Measurements from ENCODE around the gene MBTPS1.
"Not testable (repeated sequence)": the region's sequence is repeated elsewhere in the genome, so short reads cannot be mapped to it uniquely, and the experiment has no call there.

The MBTPS1 gene

GRCh38 chr16:84115919-84116719, 623 bp downstream of the MBTPS1 start:
- peak; percentile 14 for ATAC-seq
- TF ChIP-seq ZNF8 (CRISPR knock-in tag; IDR thresholded peaks at IDR 0.05): peak; percentile 33; the same call in 1 of the 2 replicates
- TF ChIP-seq, protein P1, sequence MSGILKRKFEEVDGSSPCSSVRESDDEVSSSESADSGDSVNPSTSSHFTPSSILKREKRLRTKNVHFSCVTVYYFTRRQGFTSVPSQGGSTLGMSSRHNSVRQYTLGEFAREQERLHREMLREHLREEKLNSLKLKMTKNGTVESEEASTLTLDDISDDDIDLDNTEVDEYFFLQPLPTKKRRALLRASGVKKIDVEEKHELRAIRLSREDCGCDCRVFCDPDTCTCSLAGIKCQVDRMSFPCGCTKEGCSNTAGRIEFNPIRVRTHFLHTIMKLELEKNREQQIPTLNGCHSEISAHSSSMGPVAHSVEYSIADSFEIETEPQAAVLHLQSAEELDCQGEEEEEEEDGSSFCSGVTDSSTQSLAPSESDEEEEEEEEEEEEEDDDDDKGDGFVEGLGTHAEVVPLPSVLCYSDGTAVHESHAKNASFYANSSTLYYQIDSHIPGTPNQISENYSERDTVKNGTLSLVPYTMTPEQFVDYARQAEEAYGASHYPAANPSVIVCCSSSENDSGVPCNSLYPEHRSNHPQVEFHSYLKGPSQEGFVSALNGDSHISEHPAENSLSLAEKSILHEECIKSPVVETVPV (CRISPR knock-in tag; IDR thresholded peaks at IDR 0.05): no peak
- TF ChIP-seq ESRRG (CRISPR knock-in tag; IDR thresholded peaks at IDR 0.05): no peak

GRCh38 chr16:84111949-84112348, 4.8 kb downstream of the MBTPS1 start:
- not testable (repeated sequence) for ATAC-seq

DNA sequence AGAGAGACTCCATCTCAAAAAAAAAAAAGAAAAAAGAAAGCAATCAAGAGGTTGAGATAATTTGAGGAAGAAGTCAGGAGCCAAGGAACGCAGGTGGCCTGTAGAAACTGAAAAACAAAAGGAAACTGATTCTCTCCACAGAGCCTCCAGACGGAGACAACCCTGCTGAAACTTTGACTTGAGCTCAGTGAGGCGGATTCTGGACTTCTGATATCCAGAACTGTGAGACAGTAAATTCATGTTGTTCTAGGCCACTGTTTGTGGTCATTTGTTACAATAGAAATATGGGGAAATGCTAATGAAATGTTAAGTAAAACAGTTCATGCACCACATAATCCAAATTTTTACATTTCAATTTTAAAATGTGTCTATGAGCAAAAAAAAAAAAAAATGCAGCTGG, 5.2 kb downstream of the MBTPS1 start:
- no peak for ATAC-seq
- TF ChIP-seq ZFP3 (CRISPR knock-in tag; IDR thresholded peaks at IDR 0.05) (no peak), ZNF565 (CRISPR knock-in tag; conservative IDR thresholded peaks at IDR 0.05; ENCODE audit: low read depth) (no peak), CSDC2 (CRISPR knock-in tag; IDR thresholded peaks at IDR 0.05) (no peak), BACH2 (CRISPR knock-in tag; IDR thresholded peaks at IDR 0.05; ENCODE audit: borderline replicate concordance) (no peak), PATZ1 (CRISPR knock-in tag; IDR thresholded peaks at IDR 0.05; ENCODE audit: borderline replicate concordance) (no peak), ESRRG (CRISPR knock-in tag; IDR thresholded peaks at IDR 0.05) (no peak), SNAI2 (CRISPR knock-in tag; IDR thresholded peaks at IDR 0.05) (no peak), TOX (CRISPR knock-in tag; IDR thresholded peaks at IDR 0.05; ENCODE audit: borderline replicate concordance) (no peak), ARNTL (CRISPR knock-in tag; IDR thresholded peaks at IDR 0.05; ENCODE audit: borderline replicate concordance, low read depth) (no peak), ISL1 (CRISPR knock-in tag; IDR thresholded peaks at IDR 0.05) (no peak), GLIS3 (CRISPR knock-in tag; IDR thresholded peaks at IDR 0.05) (no peak), POU6F1 (CRISPR knock-in tag; IDR thresholded peaks at IDR 0.05; ENCODE audit: borderline replicate concordance, low read depth) (no peak), OSR1 (CRISPR knock-in tag; IDR thresholded peaks at IDR 0.05) (no peak)
- TF ChIP-seq, protein P1 (CRISPR knock-in tag; IDR thresholded peaks at IDR 0.05): no peak

GRCh38 chr16:84110527-84110926, 6.2 kb downstream of the MBTPS1 start:
- no peak for ATAC-seq
- no peak for TF ChIP-seq SNAI2 (CRISPR knock-in tag; IDR thresholded peaks at IDR 0.05)
- no peak for TF ChIP-seq ZNF565 (CRISPR knock-in tag; conservative IDR thresholded peaks at IDR 0.05; ENCODE audit: low read depth)
- TF ChIP-seq ZFP3 (CRISPR knock-in tag; IDR thresholded peaks at IDR 0.05): no peak
- no peak for TF ChIP-seq OSR1 (CRISPR knock-in tag; IDR thresholded peaks at IDR 0.05)
- no peak for TF ChIP-seq ESRRG (CRISPR knock-in tag; IDR thresholded peaks at IDR 0.05)
- no peak for TF ChIP-seq ZNF8 (CRISPR knock-in tag; IDR thresholded peaks at IDR 0.05)
- no peak for TF ChIP-seq CREB5 (CRISPR knock-in tag; IDR thresholded peaks at IDR 0.05; ENCODE audit: low read depth)
- no peak for TF ChIP-seq POU6F1 (CRISPR knock-in tag; IDR thresholded peaks at IDR 0.05; ENCODE audit: borderline replicate concordance, low read depth)
- no peak for TF ChIP-seq ISL1 (CRISPR knock-in tag; IDR thresholded peaks at IDR 0.05)
